H1 (cell line): ENCODE data around the gene SLC38A8. TPM values are rescaled to one million over a fixed set of nuclear protein-coding genes. Genes with fewer than 3 reads are reported as not detected.

Source experiments
- NANOG ChIP-seq: IDR thresholded peaks from 2 replicates; pipeline ENCODE4 v1.6.1; 2011; ENCODE audit warnings: low read length, low read depth, mild to moderate bottlenecking, inconsistent platforms; ENCODE audit not compliant: insufficient read depth, poor library complexity, severe bottlenecking
- PHF8 ChIP-seq: fragments of 200-600 bp; sonication (generic); conservative IDR thresholded peaks from 2 replicates; pipeline ENCODE4 v1.7.1; 2012; ENCODE audit warnings: low read depth, mild to moderate bottlenecking, inconsistent platforms, low read length, moderate library complexity
- SP4 ChIP-seq: IDR thresholded peaks from 2 replicates; pipeline ENCODE4 v1.6.1; 2012; ENCODE audit warnings: low read length, inconsistent platforms
- TAF7 ChIP-seq: optimal IDR thresholded peaks from 2 replicates; pipeline ENCODE3; 2011; ENCODE audit warnings: low read depth, mild to moderate bottlenecking, inconsistent platforms, low read length, moderate library complexity, borderline replicate concordance
- polyA plus RNA-seq, 7 experiments: library from polyadenylated mRNA; depleted of rRNA in 3 of 7; stranded (reverse) in 5 of 7; unstranded in 2 of 7; fragments of >200 nt in 5 of 7; fragments of 200-250 nt in 2 of 7; gene quantifications; 1 replicate in 5 of 7; 2 replicates in 1 of 7; 4 replicates in 1 of 7; pipeline versions ENCODE4 v1.2.1 to v1.2.3, GENCODE V29; 2011 to 2013; ENCODE audit warnings: missing spikeins in 2 of 7, mixed read lengths in 2 of 7
- total RNA-seq: library from RNA; stranded (reverse); fragmentation: NEBNext Ultra II Directional; extraction: Animal tissue kit (Norgen Biotek cat#: 25700); gene quantifications from 2 replicates; pipeline ENCODE4 v1.2.1, GENCODE V29; 2021

Gene SLC38A8
- total and polyA plus RNA-seq, 2 of the 8 experiments (the other 6 are each of a cell fraction or from before 2014, with no cell fraction given), result 0.08 TPM; not detected in 1

- TF ChIP-seq SP4, result no peak
- TF ChIP-seq NANOG, result no peak
- no peak for TF ChIP-seq TAF7
- no peak for TF ChIP-seq PHF8
These were observed 63.2 kb downstream of the SLC38A8 start (continued) for GRCh38 chr16:83979441-83979840.
